ENCODE measurements around the gene FAM216A. TPM values are rescaled to one million over a fixed set of nuclear protein-coding genes. Genes with fewer than 3 reads are reported as not detected.

The FAM216A gene
- total RNA-seq, 1 experiment from 2014 or later = 10.1 TPM

DNA sequence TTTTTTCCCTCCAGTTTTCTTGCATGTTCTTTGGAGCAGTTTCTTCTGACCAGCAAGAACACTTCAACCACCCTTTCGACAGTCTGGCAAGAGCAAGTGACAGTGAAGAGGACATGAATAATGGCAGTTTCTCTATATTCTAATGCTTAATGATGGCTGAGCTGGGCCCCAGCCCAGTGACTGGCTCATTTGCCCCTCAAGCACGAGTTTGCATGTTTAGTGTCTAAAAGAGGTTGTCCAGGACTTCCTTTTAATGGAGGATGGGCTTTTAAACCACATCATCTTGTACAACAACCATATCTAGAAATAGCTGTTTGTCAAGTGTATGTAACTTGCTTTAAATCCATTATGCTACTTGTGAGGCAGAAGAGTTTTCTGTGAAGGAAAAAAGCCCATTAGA lies 61.9 kb downstream of the FAM216A start:
- Histone ChIP-seq H3K27ac (ENCODE audit: low read depth, low read length) (no peak overlapping the region), H3K4me2 (ENCODE audit: low read length) (no peak overlapping the region), H3K36me3 (ENCODE audit: control insufficient read depth in 1 of 2, insufficient read depth in 2 of 2, low read length in 2 of 2) (peaks cover 0 to 4% of the 10 kb centered on the region in 2 experiments; a peak in 2 of 4 replicates), H3K9me3 (ENCODE audit: control insufficient read depth in 1 of 2, insufficient read depth in 1 of 2, low read depth in 1 of 2, low read length in 2 of 2) (no peaks in the 10 kb centered on the region), H3K79me2 (ENCODE audit: insufficient read depth, low read length) (peaks cover 9% of the 10 kb centered on the region; the same call in 1 of the 2 replicates), H3K4me1 (ENCODE audit: control insufficient read depth in 1 of 2, insufficient read depth in 2 of 2, low read length in 2 of 2) (peaks cover 0 to 6% of the 10 kb centered on the region in 2 experiments; a peak in 1 of 4 replicates), H4K20me1 (ENCODE audit: insufficient read depth) (no peaks in the 10 kb centered on the region), H3K27me3 (ENCODE audit: insufficient read depth, low read length) (no peaks in the 10 kb centered on the region), H3K9ac (ENCODE audit: low read length) (no peak overlapping the region), H3K9me2 (ENCODE audit: insufficient read depth) (no peaks in the 10 kb centered on the region), H2AFZ (ENCODE audit: low read depth, low read length, poor library complexity, severe bottlenecking) (no peak overlapping the region), H3K4me3 (replicated peaks in 1 of 2; ENCODE audit: low read depth in 1 of 2, low read length in 2 of 2) (no peak overlapping the region)
- BruUV-seq (replicated peaks) = no TSS peak
- ChIA-PET CTCF (no interaction called here), POLR2A (no interaction called here), RAD21 (ENCODE audit: low non-redundant PET in 1 of 2, low total read pairs in 2 of 2, uncharacterized antibody in 2 of 2, unreplicated experiment in 2 of 2) (no interaction called here)
- ATAC-seq (no peak), DNase-seq (ENCODE audit: low read depth, low spot score) (no peak)
- TF ChIP-seq, protein P1, sequence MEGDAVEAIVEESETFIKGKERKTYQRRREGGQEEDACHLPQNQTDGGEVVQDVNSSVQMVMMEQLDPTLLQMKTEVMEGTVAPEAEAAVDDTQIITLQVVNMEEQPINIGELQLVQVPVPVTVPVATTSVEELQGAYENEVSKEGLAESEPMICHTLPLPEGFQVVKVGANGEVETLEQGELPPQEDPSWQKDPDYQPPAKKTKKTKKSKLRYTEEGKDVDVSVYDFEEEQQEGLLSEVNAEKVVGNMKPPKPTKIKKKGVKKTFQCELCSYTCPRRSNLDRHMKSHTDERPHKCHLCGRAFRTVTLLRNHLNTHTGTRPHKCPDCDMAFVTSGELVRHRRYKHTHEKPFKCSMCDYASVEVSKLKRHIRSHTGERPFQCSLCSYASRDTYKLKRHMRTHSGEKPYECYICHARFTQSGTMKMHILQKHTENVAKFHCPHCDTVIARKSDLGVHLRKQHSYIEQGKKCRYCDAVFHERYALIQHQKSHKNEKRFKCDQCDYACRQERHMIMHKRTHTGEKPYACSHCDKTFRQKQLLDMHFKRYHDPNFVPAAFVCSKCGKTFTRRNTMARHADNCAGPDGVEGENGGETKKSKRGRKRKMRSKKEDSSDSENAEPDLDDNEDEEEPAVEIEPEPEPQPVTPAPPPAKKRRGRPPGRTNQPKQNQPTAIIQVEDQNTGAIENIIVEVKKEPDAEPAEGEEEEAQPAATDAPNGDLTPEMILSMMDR (IDR thresholded peaks at IDR 0.05 in 2 of 3, conservative IDR thresholded peaks at IDR 0.05 in 1 of 3; ENCODE audit: borderline replicate concordance in 1 of 3, insufficient read depth in 1 of 3, low read depth in 2 of 3, low read length in 2 of 3) = no peak
- no peak for TF ChIP-seq CBX3 (IDR thresholded peaks at IDR 0.05; ENCODE audit: low read depth)
- no peak for TF ChIP-seq YY1 (IDR thresholded peaks at IDR 0.05; ENCODE audit: extremely low read depth, insufficient replicate concordance, low read depth, low read length)
- no peak for TF ChIP-seq FOSL1 (IDR thresholded peaks at IDR 0.05; ENCODE audit: low read depth)
- TF ChIP-seq SIN3A (IDR thresholded peaks at IDR 0.05; ENCODE audit: low read depth) = no peak
- no peak for TF ChIP-seq JUND (IDR thresholded peaks at IDR 0.05)
- no peak for TF ChIP-seq SP1 (IDR thresholded peaks at IDR 0.05; ENCODE audit: low read depth)
- TF ChIP-seq SRF (IDR thresholded peaks at IDR 0.05; ENCODE audit: low read depth) = no peak
- TF ChIP-seq, protein P2, sequence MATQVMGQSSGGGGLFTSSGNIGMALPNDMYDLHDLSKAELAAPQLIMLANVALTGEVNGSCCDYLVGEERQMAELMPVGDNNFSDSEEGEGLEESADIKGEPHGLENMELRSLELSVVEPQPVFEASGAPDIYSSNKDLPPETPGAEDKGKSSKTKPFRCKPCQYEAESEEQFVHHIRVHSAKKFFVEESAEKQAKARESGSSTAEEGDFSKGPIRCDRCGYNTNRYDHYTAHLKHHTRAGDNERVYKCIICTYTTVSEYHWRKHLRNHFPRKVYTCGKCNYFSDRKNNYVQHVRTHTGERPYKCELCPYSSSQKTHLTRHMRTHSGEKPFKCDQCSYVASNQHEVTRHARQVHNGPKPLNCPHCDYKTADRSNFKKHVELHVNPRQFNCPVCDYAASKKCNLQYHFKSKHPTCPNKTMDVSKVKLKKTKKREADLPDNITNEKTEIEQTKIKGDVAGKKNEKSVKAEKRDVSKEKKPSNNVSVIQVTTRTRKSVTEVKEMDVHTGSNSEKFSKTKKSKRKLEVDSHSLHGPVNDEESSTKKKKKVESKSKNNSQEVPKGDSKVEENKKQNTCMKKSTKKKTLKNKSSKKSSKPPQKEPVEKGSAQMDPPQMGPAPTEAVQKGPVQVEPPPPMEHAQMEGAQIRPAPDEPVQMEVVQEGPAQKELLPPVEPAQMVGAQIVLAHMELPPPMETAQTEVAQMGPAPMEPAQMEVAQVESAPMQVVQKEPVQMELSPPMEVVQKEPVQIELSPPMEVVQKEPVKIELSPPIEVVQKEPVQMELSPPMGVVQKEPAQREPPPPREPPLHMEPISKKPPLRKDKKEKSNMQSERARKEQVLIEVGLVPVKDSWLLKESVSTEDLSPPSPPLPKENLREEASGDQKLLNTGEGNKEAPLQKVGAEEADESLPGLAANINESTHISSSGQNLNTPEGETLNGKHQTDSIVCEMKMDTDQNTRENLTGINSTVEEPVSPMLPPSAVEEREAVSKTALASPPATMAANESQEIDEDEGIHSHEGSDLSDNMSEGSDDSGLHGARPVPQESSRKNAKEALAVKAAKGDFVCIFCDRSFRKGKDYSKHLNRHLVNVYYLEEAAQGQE (IDR thresholded peaks at IDR 0.05; ENCODE audit: low read depth) = no peak
- TF ChIP-seq TCF7L2 (IDR thresholded peaks at IDR 0.05; ENCODE audit: borderline replicate concordance, extremely low read depth, insufficient read depth, insufficient read length) = no peak
- TF ChIP-seq ZFX (IDR thresholded peaks at IDR 0.05) = no peak
- TF ChIP-seq CEBPB (IDR thresholded peaks at IDR 0.05; ENCODE audit: low read depth) = no peak
- TF ChIP-seq POLR2A (IDR thresholded peaks at IDR 0.05; ENCODE audit: borderline replicate concordance, extremely low read depth, insufficient read depth, insufficient read length) = no peak
- TF ChIP-seq, protein P3, sequence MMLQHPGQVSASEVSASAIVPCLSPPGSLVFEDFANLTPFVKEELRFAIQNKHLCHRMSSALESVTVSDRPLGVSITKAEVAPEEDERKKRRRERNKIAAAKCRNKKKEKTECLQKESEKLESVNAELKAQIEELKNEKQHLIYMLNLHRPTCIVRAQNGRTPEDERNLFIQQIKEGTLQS (IDR thresholded peaks at IDR 0.05) = no peak
- no peak for TF ChIP-seq ELF1 (IDR thresholded peaks at IDR 0.05; ENCODE audit: borderline replicate concordance, low read depth)
- no peak for TF ChIP-seq EZH2 (IDR thresholded peaks at IDR 0.05)
- TF ChIP-seq POLR2AphosphoS5 (IDR thresholded peaks at IDR 0.05; ENCODE audit: low read depth, low read length) = no peak
- TF ChIP-seq, protein P4, sequence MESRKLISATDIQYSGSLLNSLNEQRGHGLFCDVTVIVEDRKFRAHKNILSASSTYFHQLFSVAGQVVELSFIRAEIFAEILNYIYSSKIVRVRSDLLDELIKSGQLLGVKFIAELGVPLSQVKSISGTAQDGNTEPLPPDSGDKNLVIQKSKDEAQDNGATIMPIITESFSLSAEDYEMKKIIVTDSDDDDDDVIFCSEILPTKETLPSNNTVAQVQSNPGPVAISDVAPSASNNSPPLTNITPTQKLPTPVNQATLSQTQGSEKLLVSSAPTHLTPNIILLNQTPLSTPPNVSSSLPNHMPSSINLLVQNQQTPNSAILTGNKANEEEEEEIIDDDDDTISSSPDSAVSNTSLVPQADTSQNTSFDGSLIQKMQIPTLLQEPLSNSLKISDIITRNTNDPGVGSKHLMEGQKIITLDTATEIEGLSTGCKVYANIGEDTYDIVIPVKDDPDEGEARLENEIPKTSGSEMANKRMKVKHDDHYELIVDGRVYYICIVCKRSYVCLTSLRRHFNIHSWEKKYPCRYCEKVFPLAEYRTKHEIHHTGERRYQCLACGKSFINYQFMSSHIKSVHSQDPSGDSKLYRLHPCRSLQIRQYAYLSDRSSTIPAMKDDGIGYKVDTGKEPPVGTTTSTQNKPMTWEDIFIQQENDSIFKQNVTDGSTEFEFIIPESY (IDR thresholded peaks at IDR 0.05; ENCODE audit: extremely low read depth, insufficient replicate concordance, low read length) = no peak
- no peak for TF ChIP-seq EZH2phosphoT487 (IDR thresholded peaks at IDR 0.05; ENCODE audit: borderline replicate concordance)
- TF ChIP-seq EGR1 (IDR thresholded peaks at IDR 0.05; ENCODE audit: low read depth) = no peak
- intact Hi-C loops (cut with micrococcal nuclease) = no loop called here
